Mesodermal cell (in vitro differentiated cells): ENCODE data around the gene SLC27A4.

Experiments used
- H3K27ac ChIP-seq: 2 replicates; pipeline ENCODE4 v1.7.0; 2013; ENCODE audit warnings: mild to moderate bottlenecking, low read depth, low read length, moderate library complexity; ENCODE audit not compliant: severe bottlenecking
- H3K36me3 ChIP-seq: 2 replicates; pipeline ENCODE4 v1.7.1; 2013; ENCODE audit warnings: mild to moderate bottlenecking, low read length, moderate library complexity; ENCODE audit not compliant: control insufficient read depth, insufficient read depth
- H3K4me1 ChIP-seq: one replicate; pipeline ENCODE4 v1.7.1; 2013; ENCODE audit warnings: mild to moderate bottlenecking, low read length; ENCODE audit not compliant: insufficient read depth, control insufficient read depth, poor library complexity, severe bottlenecking
- H3K4me3 ChIP-seq: 2 replicates; pipeline ENCODE4 v1.7.0; 2013; ENCODE audit warnings: low read length, control low read depth, mild to moderate bottlenecking; ENCODE audit not compliant: insufficient read depth, poor library complexity, severe bottlenecking; ENCODE audit errors: extremely low read depth
- H3K9me3 ChIP-seq: 2 replicates; pipeline ENCODE4 v1.7.1; 2013; ENCODE audit warnings: mild to moderate bottlenecking, low read length, moderate library complexity; ENCODE audit not compliant: control insufficient read depth
- WGBS, 2 experiments: methylation state at CpG; one replicate each; pipeline ENCODE4 v1.1.5; 2013; ENCODE audit warnings: missing lambda C conversion rate in 2 of 2; ENCODE audit not compliant: insufficient coverage in 2 of 2; 5-methylcytosine and 5-hydroxymethylcytosine counted together

The SLC27A4 gene

DNA sequence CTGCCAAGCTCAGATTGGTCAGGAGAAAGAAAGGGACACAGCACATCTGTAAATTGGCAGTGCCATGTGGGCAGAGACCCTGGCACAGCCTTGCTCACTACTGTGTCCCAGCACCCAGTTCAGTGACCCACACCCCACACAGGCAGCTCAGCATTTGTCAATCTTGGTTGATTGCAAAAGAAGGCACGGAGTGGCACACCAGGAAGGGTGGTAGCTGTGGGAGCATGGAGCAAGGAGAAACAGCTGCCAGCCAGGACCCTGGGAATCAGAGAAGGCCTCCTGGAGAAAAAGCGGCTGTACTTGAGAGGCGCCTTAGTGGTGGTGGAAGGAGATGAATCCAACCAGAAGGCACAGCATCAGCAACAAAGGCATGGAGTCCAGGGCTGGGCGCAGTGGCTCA is 3.5 kb downstream of the SLC27A4 start:
- peaks cover 53% of the 10 kb centered on the region for H3K36me3 ChIP-seq

DNA sequence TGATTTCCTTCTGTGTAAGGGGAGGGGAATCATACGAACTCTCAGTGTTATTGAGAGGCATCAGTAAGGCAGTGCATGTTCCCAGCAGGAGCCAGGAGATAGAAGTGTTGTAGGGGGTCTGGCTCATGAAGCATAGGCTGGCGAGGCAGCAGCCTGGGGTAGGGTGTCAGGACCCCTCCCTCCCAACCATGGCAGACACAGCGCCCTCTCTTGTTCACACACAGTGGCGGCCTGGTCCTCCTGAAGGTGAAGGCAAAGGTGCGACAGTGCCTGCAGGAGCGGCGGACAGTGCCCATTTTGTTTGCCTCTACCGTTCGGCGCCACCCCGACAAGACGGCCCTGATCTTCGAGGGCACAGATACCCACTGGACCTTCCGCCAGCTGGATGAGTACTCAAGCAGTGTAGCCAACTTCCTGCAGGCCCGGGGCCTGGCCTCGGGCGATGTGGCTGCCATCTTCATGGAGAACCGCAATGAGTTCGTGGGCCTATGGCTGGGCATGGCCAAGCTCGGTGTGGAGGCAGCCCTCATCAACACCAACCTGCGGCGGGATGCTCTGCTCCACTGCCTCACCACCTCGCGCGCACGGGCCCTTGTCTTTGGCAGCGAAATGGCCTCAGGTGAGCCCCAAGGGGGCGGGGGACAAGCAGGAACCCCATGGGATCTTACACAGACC is 4.7 kb downstream of the SLC27A4 start:
- no peaks in the 10 kb centered on the region for H3K9me3 ChIP-seq
- 92 to 94% methylated on average over 20 to 21 of the region's 28 CpGs for WGBS, 2 experiments
- H3K36me3 ChIP-seq = peaks cover 64% of the 10 kb centered on the region
- H3K4me1 ChIP-seq = peaks cover 3% of the 10 kb centered on the region
- no peak overlapping the region for H3K27ac ChIP-seq
- no peak overlapping the region for H3K4me3 ChIP-seq

More for the DNA sequence above, 3.5 kb downstream of the SLC27A4 start:
- H3K4me3 ChIP-seq = no peak overlapping the region
- WGBS, 2 experiments = 88 to 95% methylated on average over 4 of the region's 4 CpGs
- H3K9me3 ChIP-seq = no peaks in the 10 kb centered on the region
- H3K27ac ChIP-seq = no peak overlapping the region
- peaks cover 3% of the 10 kb centered on the region for H3K4me1 ChIP-seq

GRCh38 chr9:128349125-128349524 is 8.8 kb downstream of the SLC27A4 start:
- WGBS, 2 experiments = 100% methylated on average over 2 of the region's 2 CpGs; no CpG with 5 or more reads in 1 of the 2 experiments
- no peaks in the 10 kb centered on the region for H3K9me3 ChIP-seq
- peaks cover 70% of the 10 kb centered on the region for H3K36me3 ChIP-seq
- no peak overlapping the region for H3K4me3 ChIP-seq
- no peaks in the 10 kb centered on the region for H3K4me1 ChIP-seq
- no peak overlapping the region for H3K27ac ChIP-seq

- no peak overlapping the region for H3K4me3 ChIP-seq
- no peaks in the 10 kb centered on the region for H3K9me3 ChIP-seq
- no peaks in the 10 kb centered on the region for H3K4me1 ChIP-seq
- 88 to 93% methylated on average over 5 of the region's 6 CpGs for WGBS, 2 experiments
- H3K27ac ChIP-seq = no peak overlapping the region
- peaks cover 70% of the 10 kb centered on the region for H3K36me3 ChIP-seq
Measured at GRCh38 chr9:128349772-128350171, 9.4 kb downstream of the SLC27A4 start.

- Histone ChIP-seq H3K36me3 (peaks cover 44% of the 10 kb centered on the region), H3K4me3 (no peak overlapping the region), H3K9me3 (no peaks in the 10 kb centered on the region), H3K27ac (no peak overlapping the region), H3K4me1 (no peaks in the 10 kb centered on the region)
- WGBS, 2 experiments = 97% methylated on average over 17 to 18 of the region's 19 CpGs
Measured at GRCh38 chr9:128355451-128355850, 15.1 kb downstream of the SLC27A4 start.

DNA sequence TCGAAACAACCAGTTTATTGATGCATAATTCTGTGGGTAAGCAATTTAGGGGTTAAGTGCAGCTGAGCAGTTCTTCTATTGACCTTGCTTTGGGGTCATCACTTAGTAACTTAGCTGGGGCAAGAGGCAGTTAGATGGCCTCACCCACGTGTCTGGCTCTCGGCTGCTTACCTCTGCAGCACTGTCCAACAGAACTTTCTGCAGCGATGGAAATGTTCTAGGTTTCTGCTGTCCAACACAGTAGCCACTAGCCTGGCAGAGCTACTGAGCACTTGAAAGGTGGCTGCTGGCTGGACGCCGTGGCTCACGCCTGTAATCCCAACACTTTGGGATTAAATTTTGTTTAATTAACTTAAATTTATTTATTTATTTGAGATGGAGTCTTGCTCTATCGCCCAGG is 17.8 kb downstream of the SLC27A4 start:
- no peaks in the 10 kb centered on the region for H3K9me3 ChIP-seq
- WGBS, 2 experiments = 85 to 100% methylated on average over 3 of the region's 8 CpGs
- no peak overlapping the region for H3K27ac ChIP-seq
- H3K4me1 ChIP-seq = peaks cover 17% of the 10 kb centered on the region
- H3K36me3 ChIP-seq = peaks cover 33% of the 10 kb centered on the region
- H3K4me3 ChIP-seq = no peak overlapping the region

DNA sequence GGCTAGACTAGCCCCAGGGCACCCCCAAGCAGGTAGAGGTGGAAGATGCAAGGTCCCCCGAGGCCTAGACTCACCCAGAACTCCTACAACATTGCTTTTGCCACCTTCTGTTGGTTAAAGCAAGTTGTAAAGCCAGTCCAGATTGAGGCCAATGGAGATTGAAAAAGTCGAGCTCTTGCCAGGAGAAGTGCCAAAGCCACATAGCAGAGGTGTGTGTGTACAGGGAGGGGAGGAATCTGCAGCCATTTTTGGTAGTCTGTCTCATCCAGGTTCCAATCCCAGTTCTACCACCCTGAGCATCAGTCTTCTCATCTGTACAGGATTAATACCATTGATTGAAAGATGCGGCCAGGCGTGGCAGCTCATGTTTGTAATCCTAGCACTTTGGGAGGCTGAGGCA is 18.5 kb downstream of the SLC27A4 start:
- 82 to 90% methylated on average over 2 of the region's 4 CpGs for WGBS, 2 experiments
- Histone ChIP-seq H3K4me3 (no peak overlapping the region), H3K36me3 (peaks cover 27% of the 10 kb centered on the region), H3K27ac (no peak overlapping the region), H3K9me3 (no peaks in the 10 kb centered on the region), H3K4me1 (peaks cover 17% of the 10 kb centered on the region)

GRCh38 chr9:128360826-128361225 is 20.5 kb downstream of the SLC27A4 start:
- H3K4me1 ChIP-seq = peaks cover 24% of the 10 kb centered on the region
- H3K27ac ChIP-seq = no peak overlapping the region
- no peak overlapping the region for H3K4me3 ChIP-seq
- 88 to 100% methylated on average over 1 of the region's 2 CpGs for WGBS, 2 experiments
- peaks cover 12% of the 10 kb centered on the region for H3K36me3 ChIP-seq
- no peaks in the 10 kb centered on the region for H3K9me3 ChIP-seq

- Histone ChIP-seq H3K4me1 (peaks cover 24% of the 10 kb centered on the region), H3K4me3 (peak overlapping the region; percentile 25), H3K9me3 (no peaks in the 10 kb centered on the region), H3K36me3 (peaks cover 6% of the 10 kb centered on the region), H3K27ac (no peak overlapping the region)
- 63 to 69% methylated on average over 12 to 13 of the region's 14 CpGs for WGBS, 2 experiments
Measured at GRCh38 chr9:128361296-128361985, 21.1 kb downstream of the SLC27A4 start.

GRCh38 chr9:128361986-128362646 is 21.8 kb downstream of the SLC27A4 start:
- Histone ChIP-seq H3K4me3 (peak overlapping the region; percentile 25), H3K27ac (no peak overlapping the region)

More at GRCh38 chr9:128361986-128362646, 21.8 kb downstream of the SLC27A4 start:
- no peaks in the 10 kb centered on the region for H3K9me3 ChIP-seq
- peaks cover 24% of the 10 kb centered on the region for H3K4me1 ChIP-seq
- 12 to 15% methylated on average over 16 to 18 of the region's 20 CpGs for WGBS, 2 experiments
- H3K36me3 ChIP-seq = peaks cover 6% of the 10 kb centered on the region
